Astrocyte of the spinal cord (primary cell): ENCODE measurements around the gene PILRB.
"Not testable (repeated sequence)": the region's sequence is repeated elsewhere in the genome, so short reads cannot be mapped to it uniquely, and the experiment has no call there.

ENCODE experiments used
- DNase-seq: peaks from one replicate; pipeline ENCODE4 v3.0.0; 2011; ENCODE audit warnings: low read depth, low spot score
- H3K4me3 ChIP-seq: 2 replicates; pipeline ENCODE4 v1.5.1; 2011; ENCODE audit warnings: low read depth, mild to moderate bottlenecking, low read length, moderate library complexity
- in situ Hi-C: cut with HindIII; loops from 2 replicates; pipeline ENCODE4 v1.10.0; 2017; ENCODE audit warnings: low sequenced_read_pairs
- TF ChIP-seq, protein P1 (sequence below): IDR thresholded peaks from 2 replicates; pipeline ENCODE4 v1.5.1; 2012; ENCODE audit warnings: low read depth, mild to moderate bottlenecking, low read length, inconsistent platforms

The PILRB gene

GRCh38 chr7:100358027-100358856 is at the start of gene PILRB:
PILRB (plus strand) TSS chr7:100358117; CDS start chr7:100358303, 186 bp downstream.
- in situ Hi-C loops = no loop called here
- TF ChIP-seq, protein P1, sequence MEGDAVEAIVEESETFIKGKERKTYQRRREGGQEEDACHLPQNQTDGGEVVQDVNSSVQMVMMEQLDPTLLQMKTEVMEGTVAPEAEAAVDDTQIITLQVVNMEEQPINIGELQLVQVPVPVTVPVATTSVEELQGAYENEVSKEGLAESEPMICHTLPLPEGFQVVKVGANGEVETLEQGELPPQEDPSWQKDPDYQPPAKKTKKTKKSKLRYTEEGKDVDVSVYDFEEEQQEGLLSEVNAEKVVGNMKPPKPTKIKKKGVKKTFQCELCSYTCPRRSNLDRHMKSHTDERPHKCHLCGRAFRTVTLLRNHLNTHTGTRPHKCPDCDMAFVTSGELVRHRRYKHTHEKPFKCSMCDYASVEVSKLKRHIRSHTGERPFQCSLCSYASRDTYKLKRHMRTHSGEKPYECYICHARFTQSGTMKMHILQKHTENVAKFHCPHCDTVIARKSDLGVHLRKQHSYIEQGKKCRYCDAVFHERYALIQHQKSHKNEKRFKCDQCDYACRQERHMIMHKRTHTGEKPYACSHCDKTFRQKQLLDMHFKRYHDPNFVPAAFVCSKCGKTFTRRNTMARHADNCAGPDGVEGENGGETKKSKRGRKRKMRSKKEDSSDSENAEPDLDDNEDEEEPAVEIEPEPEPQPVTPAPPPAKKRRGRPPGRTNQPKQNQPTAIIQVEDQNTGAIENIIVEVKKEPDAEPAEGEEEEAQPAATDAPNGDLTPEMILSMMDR = peak; percentile 28
- H3K4me3 ChIP-seq = no peak within 1 kb of the TSS
- DNase-seq = no peak

DNA sequence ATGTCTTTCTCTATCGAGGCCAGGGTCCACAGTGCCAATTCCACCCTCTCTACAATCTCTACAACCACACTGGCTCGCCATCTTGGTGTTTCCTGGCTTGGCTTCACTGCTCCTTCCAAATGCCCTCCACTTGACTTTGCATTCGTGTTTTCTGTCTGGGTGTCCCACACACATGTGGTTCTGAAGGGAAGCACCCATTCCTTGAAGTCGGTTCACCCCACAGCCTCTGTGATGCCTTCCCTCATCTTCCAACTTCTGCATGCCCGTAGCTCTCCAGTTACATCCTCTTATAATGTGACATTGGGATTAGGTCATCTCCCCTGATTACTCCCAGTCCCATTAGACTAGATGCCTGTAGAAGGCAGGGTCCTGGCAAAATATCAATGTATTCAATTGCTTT is 39.6 kb upstream of the PILRB start:
- DNase-seq, H3K4me3 ChIP-seq, in situ Hi-C loops: not testable (repeated sequence)

DNA sequence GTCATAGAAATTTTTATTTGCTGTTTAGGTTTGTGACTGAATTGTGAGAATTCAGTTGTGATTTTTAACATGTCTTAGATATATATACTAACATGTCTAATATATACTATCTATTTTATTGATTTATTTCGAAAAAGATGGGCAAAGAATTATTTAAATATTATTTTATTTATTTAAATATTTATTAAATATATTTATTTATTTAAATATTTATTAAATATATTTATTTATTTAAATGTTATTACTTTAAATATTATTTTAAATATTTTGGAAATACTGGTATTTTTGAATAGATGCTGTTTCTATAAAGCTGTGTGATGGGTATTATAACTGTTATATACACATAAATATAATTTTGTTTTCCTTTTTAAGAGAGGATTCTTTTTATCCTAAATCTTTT is 36.3 kb upstream of the PILRB start:
- in situ Hi-C loops, DNase-seq, H3K4me3 ChIP-seq: not testable (repeated sequence)

- DNase-seq, in situ Hi-C loops, H3K4me3 ChIP-seq: not testable (repeated sequence)
Observed at GRCh38 chr7:100324194-100324593, 33.7 kb upstream of the PILRB start.

DNA sequence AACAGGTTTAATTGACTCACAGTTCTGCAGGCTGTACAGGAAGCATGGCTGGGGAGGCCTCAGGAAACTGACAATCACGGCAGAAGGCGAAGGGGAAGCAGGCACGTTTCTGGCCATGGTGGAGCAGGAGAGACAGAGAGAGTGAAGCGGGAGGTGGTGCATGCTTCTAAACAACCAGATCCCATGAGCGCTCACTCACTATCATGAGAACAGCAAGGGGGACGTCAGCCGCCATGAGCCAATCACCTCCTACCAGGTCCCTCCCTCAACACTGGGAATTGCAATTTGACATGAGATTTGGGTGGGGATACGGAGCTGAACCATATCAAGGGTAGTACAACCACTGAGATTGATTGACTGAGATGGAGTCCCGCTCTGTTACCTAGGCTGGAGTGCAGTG is 32.2 kb upstream of the PILRB start:
- H3K4me3 ChIP-seq, in situ Hi-C loops, DNase-seq: not testable (repeated sequence)

DNA sequence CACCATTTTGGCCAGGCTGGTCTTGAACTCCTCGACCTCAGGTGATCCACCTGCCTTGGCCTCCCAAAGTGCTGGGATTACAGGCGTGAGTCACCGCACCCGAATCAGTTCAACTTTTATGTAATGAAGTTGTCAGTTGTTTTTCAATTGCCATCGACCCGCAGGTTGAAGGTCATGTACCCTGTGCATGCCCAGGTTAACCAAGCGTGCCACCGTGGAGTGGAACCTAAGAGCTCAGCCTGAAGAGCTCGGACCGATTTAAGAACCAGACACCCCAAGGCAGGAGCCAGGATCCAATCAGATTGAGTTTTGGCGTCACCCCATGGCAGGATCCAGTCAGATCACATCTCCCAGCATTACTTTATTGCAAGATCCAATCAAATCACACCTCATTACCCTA is 31.0 kb upstream of the PILRB start:
- DNase-seq, H3K4me3 ChIP-seq, in situ Hi-C loops: not testable (repeated sequence)

GRCh38 chr7:100335566-100336466 is 22.1 kb upstream of the PILRB start:
- in situ Hi-C loops = not testable (repeated sequence)

GRCh38 chr7:100338083-100338696 is 19.7 kb upstream of the PILRB start:
- H3K4me3 ChIP-seq, in situ Hi-C loops: not testable (repeated sequence)
- peak; percentile 30 for DNase-seq

More at GRCh38 chr7:100335566-100336466, 22.1 kb upstream of the PILRB start:
- peak; percentile 90 for DNase-seq
- peak overlapping the region; percentile 61 for H3K4me3 ChIP-seq

DNA sequence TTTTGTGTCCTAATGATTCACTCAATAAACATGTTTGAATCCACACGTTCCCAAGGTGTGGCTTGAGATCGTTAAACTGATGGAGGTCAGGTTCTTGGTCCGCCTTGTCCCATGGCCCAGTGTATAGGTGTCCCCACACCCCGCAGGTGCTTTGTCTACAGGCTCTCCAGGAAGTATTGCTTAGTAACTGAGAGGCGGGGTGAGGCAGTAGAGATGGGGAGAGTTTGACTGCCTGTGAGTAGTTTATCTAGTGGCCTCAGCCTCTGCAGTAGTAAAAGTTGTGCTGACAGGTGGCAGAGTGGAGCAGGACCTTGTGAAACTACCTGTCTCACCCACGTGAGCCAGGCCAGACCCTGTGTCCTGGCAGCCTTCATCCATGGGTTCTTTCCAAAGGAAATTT is 16.6 kb upstream of the PILRB start:
- DNase-seq, in situ Hi-C loops, H3K4me3 ChIP-seq: not testable (repeated sequence)

GRCh38 chr7:100342765-100343164 is 15.2 kb upstream of the PILRB start:
- TF ChIP-seq, protein P1 = no peak
- in situ Hi-C loops = no loop called here
- DNase-seq = no peak
- H3K4me3 ChIP-seq = no peak overlapping the region
